ENCODE results near the gene CD79B.
"Not testable (repeated sequence)": the region's sequence is repeated elsewhere in the genome, so short reads cannot be mapped to it uniquely, and the experiment has no call there.

CD79B gene

GRCh38 chr17:63911041-63911635 is 21.0 kb downstream of the CD79B start, which contains the start of gene CSHL1:
Gene CSHL1, minus strand, starts transcription at chr17:63911258. Its CDS starts 62 bp downstream, at chr17:63911196.
- no peak for DNase-seq (ENCODE audit: low read depth, low spot score)

- no peak for DNase-seq (ENCODE audit: low read depth, low spot score)
Observed at GRCh38 chr17:63910096-63910495, 22.0 kb downstream of the CD79B start.

GRCh38 chr17:63909586-63909985 is 22.5 kb downstream of the CD79B start:
- DNase-seq (ENCODE audit: low read depth, low spot score), result not testable (repeated sequence)

GRCh38 chr17:63907161-63907778 is 24.9 kb downstream of the CD79B start:
- not testable (repeated sequence) for DNase-seq (ENCODE audit: low read depth, low spot score)

- not testable (repeated sequence) for DNase-seq (ENCODE audit: low read depth, low spot score)
Observed at GRCh38 chr17:63904796-63905195, 27.3 kb downstream of the CD79B start.

GRCh38 chr17:63903787-63904201 is 28.3 kb downstream of the CD79B start:
- DNase-seq (ENCODE audit: low read depth, low spot score), result not testable (repeated sequence)

GRCh38 chr17:63901971-63902370 is 30.2 kb downstream of the CD79B start:
- not testable (repeated sequence) for DNase-seq (ENCODE audit: low read depth, low spot score)

- DNase-seq (ENCODE audit: low read depth, low spot score), result not testable (repeated sequence)
Observed at GRCh38 chr17:63898899-63899798, 33.0 kb downstream of the CD79B start.

- DNase-seq (ENCODE audit: low read depth, low spot score), result not testable (repeated sequence)
Observed at GRCh38 chr17:63896524-63897354, 35.4 kb downstream of the CD79B start, which contains the start of gene CSH1. Gene CSH1, minus strand, starts transcription at chr17:63896574. Its CDS starts 63 bp downstream, at chr17:63896511.

- not testable (repeated sequence) for DNase-seq (ENCODE audit: low read depth, low spot score)
Observed at GRCh38 chr17:63894821-63895220, 37.3 kb downstream of the CD79B start.

- DNase-seq (ENCODE audit: low read depth, low spot score), result not testable (repeated sequence)
Observed at GRCh38 chr17:63894021-63894420, 38.1 kb downstream of the CD79B start.

GRCh38 chr17:63892316-63893037 is 39.7 kb downstream of the CD79B start:
- not testable (repeated sequence) for DNase-seq (ENCODE audit: low read depth, low spot score)

GRCh38 chr17:63889026-63889848 is 42.9 kb downstream of the CD79B start:
- DNase-seq (ENCODE audit: low read depth, low spot score), result not testable (repeated sequence)

GRCh38 chr17:63885119-63885518 is 47.0 kb downstream of the CD79B start:
- DNase-seq (ENCODE audit: low read depth, low spot score), result not testable (repeated sequence)

- not testable (repeated sequence) for DNase-seq (ENCODE audit: low read depth, low spot score)
Observed at GRCh38 chr17:63882626-63883126, 49.5 kb downstream of the CD79B start.

GRCh38 chr17:63881935-63882601 is 50.1 kb downstream of the CD79B start, which contains the start of gene GH2:
Gene GH2, minus strand, starts transcription at chr17:63881944. Its CDS starts 143 bp downstream, at chr17:63881801.
- DNase-seq (ENCODE audit: low read depth, low spot score), result no peak

GRCh38 chr17:63881337-63881736 is 50.8 kb downstream of the CD79B start:
- DNase-seq (ENCODE audit: low read depth, low spot score), result not testable (repeated sequence)

- DNase-seq (ENCODE audit: low read depth, low spot score), result no peak
Observed at GRCh38 chr17:63880706-63881105, 51.4 kb downstream of the CD79B start.
